ENCODE measurements around the gene ENC1. TPM values are rescaled to one million over a fixed set of nuclear protein-coding genes. Genes with fewer than 3 reads are reported as not detected.

Gene ENC1
- total RNA-seq, 1 donor from 2014 or later, result 15.0 TPM

DNA sequence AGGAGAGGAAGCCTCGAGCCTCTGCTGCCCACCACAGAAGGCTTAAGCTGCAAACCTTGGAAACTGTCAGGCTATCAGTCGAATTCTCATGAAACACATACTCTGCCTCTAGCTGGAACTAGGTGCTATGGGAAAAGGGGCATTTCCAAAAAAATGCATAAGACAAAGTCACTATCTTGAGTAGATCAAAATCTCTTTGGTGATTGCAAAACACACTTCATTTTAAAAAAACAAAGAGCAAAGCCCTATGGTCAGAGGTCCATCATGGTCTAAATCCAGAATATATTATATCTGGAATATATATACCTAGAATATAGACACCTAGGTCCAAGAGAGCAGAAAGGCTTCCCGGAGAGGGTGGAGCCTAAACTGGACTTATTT lies 59.8 kb downstream of the ENC1 start:
- no peak for ATAC-seq
- TF ChIP-seq, protein P1, sequence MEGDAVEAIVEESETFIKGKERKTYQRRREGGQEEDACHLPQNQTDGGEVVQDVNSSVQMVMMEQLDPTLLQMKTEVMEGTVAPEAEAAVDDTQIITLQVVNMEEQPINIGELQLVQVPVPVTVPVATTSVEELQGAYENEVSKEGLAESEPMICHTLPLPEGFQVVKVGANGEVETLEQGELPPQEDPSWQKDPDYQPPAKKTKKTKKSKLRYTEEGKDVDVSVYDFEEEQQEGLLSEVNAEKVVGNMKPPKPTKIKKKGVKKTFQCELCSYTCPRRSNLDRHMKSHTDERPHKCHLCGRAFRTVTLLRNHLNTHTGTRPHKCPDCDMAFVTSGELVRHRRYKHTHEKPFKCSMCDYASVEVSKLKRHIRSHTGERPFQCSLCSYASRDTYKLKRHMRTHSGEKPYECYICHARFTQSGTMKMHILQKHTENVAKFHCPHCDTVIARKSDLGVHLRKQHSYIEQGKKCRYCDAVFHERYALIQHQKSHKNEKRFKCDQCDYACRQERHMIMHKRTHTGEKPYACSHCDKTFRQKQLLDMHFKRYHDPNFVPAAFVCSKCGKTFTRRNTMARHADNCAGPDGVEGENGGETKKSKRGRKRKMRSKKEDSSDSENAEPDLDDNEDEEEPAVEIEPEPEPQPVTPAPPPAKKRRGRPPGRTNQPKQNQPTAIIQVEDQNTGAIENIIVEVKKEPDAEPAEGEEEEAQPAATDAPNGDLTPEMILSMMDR (IDR thresholded peaks at IDR 0.05), result no peak
- H3K9me3 ChIP-seq, result no peaks in the 10 kb centered on the region
- intact Hi-C loops (cut with DNase I), result no loop called here
- no peaks in the 10 kb centered on the region for H3K36me3 ChIP-seq
- peaks cover 17% of the 10 kb centered on the region for H3K4me1 ChIP-seq
- no peaks in the 10 kb centered on the region for H3K27me3 ChIP-seq
- no peak overlapping the region for H3K4me3 ChIP-seq
- no peak overlapping the region for H3K27ac ChIP-seq
- DNase-seq, result no peak

DNA sequence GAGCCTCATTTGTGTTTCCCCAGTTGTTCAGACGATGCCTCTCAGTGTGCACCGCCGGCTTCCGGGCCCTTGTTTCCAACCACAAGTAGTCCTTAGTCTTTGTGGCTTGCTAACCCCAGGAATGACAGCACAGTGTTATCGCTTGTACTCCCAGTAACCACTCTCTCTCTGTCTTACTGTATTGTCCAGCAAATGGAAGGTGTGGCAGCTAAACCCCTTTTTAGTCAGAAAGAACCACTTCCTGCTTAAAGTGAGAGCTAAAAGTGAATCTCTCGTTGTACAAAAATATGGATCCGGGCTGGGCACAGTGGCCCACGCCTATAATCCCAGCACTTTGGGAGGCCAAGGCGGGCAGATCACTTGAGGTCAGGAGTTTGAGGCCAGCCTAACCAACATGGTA lies 61.3 kb downstream of the ENC1 start:
- Histone ChIP-seq H3K9me3 (no peaks in the 10 kb centered on the region), H3K27ac (no peak overlapping the region), H3K36me3 (no peaks in the 10 kb centered on the region), H3K4me3 (no peak overlapping the region), H3K27me3 (no peaks in the 10 kb centered on the region), H3K4me1 (peaks cover 19% of the 10 kb centered on the region)
- intact Hi-C loops (cut with DNase I), result no loop called here
- DNase-seq, result no peak
- TF ChIP-seq, protein P1 (IDR thresholded peaks at IDR 0.05), result no peak
- no peak for ATAC-seq

DNA sequence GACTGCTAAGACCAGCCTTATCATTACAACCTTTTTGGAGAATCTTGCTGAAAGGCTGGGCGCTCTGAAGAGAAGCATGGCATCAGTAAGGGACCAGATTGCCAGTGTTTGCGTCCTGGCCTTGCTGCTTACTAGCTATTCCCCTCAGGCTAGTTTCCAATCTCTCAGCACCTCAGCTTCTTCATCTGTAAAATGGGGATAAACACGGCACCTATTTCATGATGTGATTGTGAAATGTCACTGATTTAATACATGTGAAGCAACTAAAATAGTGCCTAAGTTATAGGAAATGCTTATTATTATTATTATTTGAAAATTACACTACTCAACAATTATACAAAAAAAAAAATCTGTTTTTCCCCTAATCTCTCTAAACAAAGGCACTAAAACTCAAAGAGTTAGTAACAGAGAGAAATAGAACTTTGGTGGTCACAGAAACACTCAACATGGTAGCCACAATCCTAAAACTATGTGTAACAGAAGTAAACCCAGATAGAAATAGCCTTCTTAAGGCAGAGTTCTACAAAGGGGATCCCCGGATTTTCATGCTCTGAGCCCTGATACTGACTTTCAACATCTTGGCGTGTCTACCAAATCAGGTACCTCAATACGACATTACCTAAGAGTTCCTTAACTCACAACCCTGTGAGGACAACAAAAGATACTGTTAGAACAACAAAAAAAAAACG lies 62.0 kb downstream of the ENC1 start:
- intact Hi-C loops (cut with DNase I), result no loop called here
- ATAC-seq (no peak), DNase-seq (no peak)
- H3K4me3 ChIP-seq, result no peak overlapping the region
- H3K27me3 ChIP-seq, result no peaks in the 10 kb centered on the region
- H3K27ac ChIP-seq, result no peak overlapping the region
- no peaks in the 10 kb centered on the region for H3K36me3 ChIP-seq
- H3K4me1 ChIP-seq, result peaks cover 19% of the 10 kb centered on the region
- no peaks in the 10 kb centered on the region for H3K9me3 ChIP-seq
- TF ChIP-seq, protein P1 (IDR thresholded peaks at IDR 0.05), result no peak

Other genes starting within 250 kb of the ENC1 start
- gene HEXB, start 44.5 kb upstream of the ENC1 start, total RNA-seq, result 294 TPM
- 16.8 TPM for gene GFM2, start 126.4 kb upstream of the ENC1 start, total RNA-seq
- gene NSA2, start 126.5 kb upstream of the ENC1 start, total RNA-seq, result 50.8 TPM
- gene FAM169A, start 225.7 kb upstream of the ENC1 start, total RNA-seq, result 0.84 TPM

Measured in upper lobe of right lung (tissue), 1 donor.